GM08714 (cell line): ENCODE data around the gene TSHZ1.
A peak's percentile ranks its signal among the peaks of the same experiment; 100 is the strongest.

Experiments
- H3K4me3 ChIP-seq: fragments of 200-500 bp; sonication (Bioruptor generic); 2 replicates; pipeline ENCODE4 v1.5.1; 2014; ENCODE audit warnings: mild to moderate bottlenecking, low read length, inconsistent platforms
- ZNF274 ChIP-seq: IDR thresholded peaks from 2 replicates; pipeline ENCODE4 v1.6.1; 2012; ENCODE audit warnings: mild to moderate bottlenecking, low read depth, low read length

TSHZ1 gene

DNA sequence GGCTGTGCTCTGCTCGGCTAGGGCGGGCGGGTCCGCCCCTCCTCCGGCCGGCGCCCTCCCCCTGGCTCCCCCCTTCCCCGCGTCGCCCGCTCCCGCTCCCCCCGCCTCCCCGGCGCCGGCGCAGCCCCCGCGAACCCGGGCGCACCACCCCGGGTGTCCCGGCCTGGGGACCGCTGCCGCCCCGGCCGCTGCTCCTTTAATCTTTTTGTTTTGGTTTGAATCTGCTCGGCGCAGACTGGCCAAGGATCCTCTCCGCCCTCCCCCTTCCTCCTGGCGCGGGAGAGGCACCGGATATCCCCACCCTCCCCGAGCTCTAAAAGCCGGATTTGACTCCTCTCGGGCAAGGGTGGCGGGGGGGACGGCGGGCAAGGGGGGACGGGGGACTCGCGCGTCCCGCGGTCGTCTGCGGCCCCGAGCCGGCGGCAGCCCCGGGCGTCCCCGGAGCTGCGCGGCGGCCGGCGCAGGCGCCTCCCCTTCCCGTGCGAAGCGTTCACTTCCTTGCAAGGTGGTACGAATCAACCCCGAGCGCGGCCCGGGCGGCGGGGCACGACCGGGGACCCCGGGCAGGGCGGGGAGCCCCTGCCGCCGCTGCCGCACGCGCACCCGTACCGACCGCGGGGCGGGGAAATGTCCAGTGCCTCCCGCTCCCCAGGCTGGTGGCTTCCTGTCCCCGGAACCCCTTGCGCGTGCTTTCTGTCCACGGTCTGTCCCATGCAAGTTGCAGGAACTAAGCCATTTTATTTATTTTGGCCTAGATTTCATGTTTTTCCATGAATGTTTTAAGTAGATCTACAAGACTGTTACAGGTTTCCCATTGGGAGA, 1.3 kb upstream of the TSHZ1 start, which contains the start of gene PTGR3:
Gene PTGR3, minus strand, starts transcription at position 11 of the 822 bp plus-strand sequence. CDS start 81 bp downstream, outside the sequence.
- no peak for TF ChIP-seq ZNF274
- peak within 1 kb of the TSS; percentile 71 for H3K4me3 ChIP-seq

DNA sequence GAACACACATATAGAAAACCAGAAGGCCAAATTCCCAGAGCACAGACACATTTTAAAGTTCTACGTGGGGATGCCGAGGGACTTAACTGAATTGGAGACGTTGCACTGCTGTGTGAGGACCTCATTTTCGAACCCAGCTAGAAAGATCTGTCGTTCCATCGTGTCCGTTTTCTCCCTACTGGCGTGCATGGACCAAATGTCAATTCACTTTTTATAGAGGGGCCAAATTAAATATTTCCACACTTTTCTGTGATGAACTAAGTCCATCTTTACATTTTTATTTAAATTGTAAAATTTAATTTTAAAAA, 692 bp upstream of the TSHZ1 start:
- TF ChIP-seq ZNF274, result no peak
- peak overlapping the region; percentile 71 for H3K4me3 ChIP-seq

GRCh38 chr18:75211002-75211621, 515 bp downstream of the TSHZ1 start:
- no peak for TF ChIP-seq ZNF274
- H3K4me3 ChIP-seq, result peak overlapping the region; percentile 71

- TF ChIP-seq ZNF274, result no peak
- peak overlapping the region; percentile 88; the same call in 1 of the 2 replicates for H3K4me3 ChIP-seq
These were observed 992 bp downstream of the TSHZ1 start for GRCh38 chr18:75211626-75211952.

DNA sequence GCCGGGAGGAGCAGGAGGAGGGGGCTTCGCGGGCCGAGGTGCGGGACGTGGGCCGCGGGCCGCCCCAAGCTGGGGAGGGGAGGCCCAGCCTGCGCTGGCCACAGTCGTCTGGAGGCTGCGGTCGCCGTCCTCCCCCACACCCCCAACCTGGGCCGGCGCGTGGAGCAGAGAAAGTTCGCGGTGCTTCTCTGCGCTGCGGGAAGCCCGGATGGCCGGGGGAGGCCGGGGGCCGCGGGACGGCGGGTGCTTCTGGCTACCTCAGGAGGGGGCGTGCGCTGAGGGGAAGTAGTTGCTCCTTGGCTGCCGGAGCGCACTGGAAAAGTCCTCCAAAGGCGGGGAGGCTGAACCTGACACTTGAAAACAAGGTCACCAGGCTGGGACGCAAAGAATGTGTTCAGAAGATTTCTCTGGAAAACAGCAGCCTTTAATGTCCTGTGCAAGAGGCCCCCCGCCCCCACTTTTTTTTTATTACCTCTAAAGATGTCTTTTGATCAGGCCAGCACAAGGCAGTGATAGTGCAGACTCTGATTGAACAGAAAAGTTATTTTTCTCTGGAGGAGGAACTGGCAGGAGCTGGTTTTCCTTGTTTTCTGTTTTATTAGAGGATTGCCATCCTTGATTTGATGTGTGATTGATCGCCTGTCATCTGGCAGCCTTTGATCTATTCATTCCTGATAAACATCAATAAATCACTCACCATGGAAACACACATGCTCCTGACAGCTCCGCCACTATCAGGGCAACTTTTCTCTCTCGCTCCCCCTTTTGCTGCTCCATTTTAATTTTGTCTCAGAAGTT, 1.6 kb downstream of the TSHZ1 start:
- peak overlapping the region; percentile 88 for H3K4me3 ChIP-seq
- TF ChIP-seq ZNF274, result no peak

GRCh38 chr18:75212751-75213090, 2.1 kb downstream of the TSHZ1 start:
- peak overlapping the region; percentile 88 for H3K4me3 ChIP-seq

GRCh38 chr18:75213611-75214331, 3.2 kb downstream of the TSHZ1 start:
- no peak overlapping the region for H3K4me3 ChIP-seq
- TF ChIP-seq ZNF274, result no peak

More at GRCh38 chr18:75212751-75213090, 2.1 kb downstream of the TSHZ1 start:
- TF ChIP-seq ZNF274, result no peak

DNA sequence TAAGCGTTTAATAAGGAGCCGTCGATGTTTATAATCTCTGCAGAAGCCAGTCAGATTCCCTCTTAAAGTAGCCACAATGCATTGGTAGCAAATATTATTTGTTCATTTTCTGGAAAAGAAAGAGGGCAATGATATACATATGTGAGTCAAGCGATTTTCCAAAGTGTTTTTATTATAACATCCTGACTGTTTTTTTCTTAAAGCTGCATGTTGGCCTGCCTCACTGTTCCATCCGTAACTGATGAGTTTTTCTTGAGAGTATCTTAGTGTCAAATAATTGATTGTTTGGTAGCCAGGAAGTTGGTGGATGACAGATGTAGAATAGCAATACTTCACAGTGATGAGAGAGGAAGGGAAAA, 3.7 kb downstream of the TSHZ1 start:
- TF ChIP-seq ZNF274, result no peak
- H3K4me3 ChIP-seq, result no peak overlapping the region

- no peak for TF ChIP-seq ZNF274
- no peak overlapping the region for H3K4me3 ChIP-seq
These were observed 4.3 kb downstream of the TSHZ1 start for GRCh38 chr18:75214766-75215510.

- TF ChIP-seq ZNF274, result no peak
- no peak overlapping the region for H3K4me3 ChIP-seq
These were observed 5.1 kb downstream of the TSHZ1 start for GRCh38 chr18:75215663-75216062.

- no peak for TF ChIP-seq ZNF274
- H3K4me3 ChIP-seq, result no peak overlapping the region
These were observed 5.8 kb downstream of the TSHZ1 start for GRCh38 chr18:75216212-75216910.

DNA sequence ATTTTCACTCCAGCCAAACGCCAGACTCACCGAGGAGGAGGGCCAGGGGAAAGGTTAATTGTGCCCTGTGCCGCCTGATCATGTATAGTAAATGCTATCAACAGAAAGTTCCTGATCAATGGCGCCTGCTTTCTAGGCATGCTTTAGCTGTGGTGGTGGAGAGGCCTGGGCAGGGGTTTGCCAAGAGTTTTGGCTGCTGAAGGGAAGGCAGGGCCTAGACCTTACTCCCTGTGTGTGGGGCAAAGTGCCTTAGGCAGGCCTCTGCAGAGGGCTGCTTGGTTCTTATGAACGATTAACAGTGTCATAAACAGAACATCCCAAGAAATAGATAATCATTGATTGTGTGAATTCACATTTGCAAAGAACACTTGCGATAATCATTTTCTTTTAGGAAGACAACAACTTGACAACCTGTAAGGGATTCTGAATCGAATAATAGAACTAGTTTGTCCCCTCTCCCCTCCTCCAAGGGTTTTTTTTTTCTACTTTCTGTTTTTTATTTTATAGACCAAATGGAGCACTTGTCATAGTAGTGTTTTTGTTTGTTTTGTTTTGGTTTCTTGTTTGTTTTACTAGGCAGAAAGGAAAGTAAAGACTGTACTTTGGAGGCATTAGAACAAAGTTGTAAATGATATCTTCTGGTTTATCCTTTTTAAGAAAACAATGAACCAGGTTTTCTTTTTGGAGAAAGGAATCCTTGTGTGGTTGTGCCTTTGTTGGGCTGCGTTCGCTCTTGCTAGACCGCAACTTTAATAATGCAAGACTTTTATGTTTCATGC, 6.5 kb downstream of the TSHZ1 start:
- TF ChIP-seq ZNF274, result no peak
- no peak overlapping the region for H3K4me3 ChIP-seq
